Measurements from ENCODE around the gene GFPT2. TPM values are rescaled to one million over a fixed set of nuclear protein-coding genes. Genes with fewer than 3 reads are reported as not detected.

The GFPT2 gene
- total and polyA plus RNA-seq, 12 donors = 1.9 to 20.1 (median 9.3) TPM

GRCh38 chr5:180387798-180388197, 34.7 kb upstream of the GFPT2 start:
- no peaks in the 10 kb centered on the region for H3K36me3 ChIP-seq (replicated peaks in 1 of 2)
- no peaks in the 10 kb centered on the region for H3K9me3 ChIP-seq (replicated peaks in 1 of 3)
- DNase-seq = no peak
- no peaks in the 10 kb centered on the region for H3K27me3 ChIP-seq
- WGBS, 4 donors = 64 to 77% (median 69%) methylated on average over 6 of the region's 6 CpGs
- TF ChIP-seq POLR2A (IDR thresholded peaks at IDR 0.05) (no peak), CTCF (IDR thresholded peaks at IDR 0.05) (no peak)
- H3K4me1 ChIP-seq (replicated peaks in 1 of 2) = no peaks in the 10 kb centered on the region
- no peak overlapping the region for H3K27ac ChIP-seq
- no peak overlapping the region for H3K4me3 ChIP-seq
- intact Hi-C loops (cut with DNase I) = no loop called here

GRCh38 chr5:180382926-180383325, 29.8 kb upstream of the GFPT2 start:
- H3K36me3 ChIP-seq (replicated peaks in 1 of 2) = no peaks in the 10 kb centered on the region
- no peak overlapping the region for H3K27ac ChIP-seq
- no peaks in the 10 kb centered on the region for H3K9me3 ChIP-seq (replicated peaks in 1 of 3)
- no peaks in the 10 kb centered on the region for H3K27me3 ChIP-seq
- 82 to 91% (median 87%) methylated on average over 7 to 8 of the region's 8 CpGs for WGBS, 4 donors
- H3K4me1 ChIP-seq (replicated peaks in 1 of 2) = no peaks in the 10 kb centered on the region
- no peak for DNase-seq
- TF ChIP-seq POLR2A (IDR thresholded peaks at IDR 0.05) = no peak
- TF ChIP-seq CTCF (IDR thresholded peaks at IDR 0.05) = no peak
- intact Hi-C loops (cut with DNase I) = no loop called here
- no peak overlapping the region for H3K4me3 ChIP-seq

- DNase-seq = no peak
- Histone ChIP-seq H3K27ac (no peak overlapping the region), H3K4me3 (no peak overlapping the region), H3K9me3 (replicated peaks in 1 of 3) (no peaks in the 10 kb centered on the region), H3K36me3 (replicated peaks in 1 of 2) (no peaks in the 10 kb centered on the region), H3K4me1 (replicated peaks in 1 of 2) (no peaks in the 10 kb centered on the region), H3K27me3 (no peaks in the 10 kb centered on the region)
- 83 to 96% (median 91%) methylated on average over 9 to 13 of the region's 13 CpGs for WGBS, 4 donors
- intact Hi-C loops (cut with DNase I) = no loop called here
- no peak for TF ChIP-seq CTCF (IDR thresholded peaks at IDR 0.05)
- no peak for TF ChIP-seq POLR2A (IDR thresholded peaks at IDR 0.05)
Observed at GRCh38 chr5:180381851-180382480, 28.8 kb upstream of the GFPT2 start.

DNA sequence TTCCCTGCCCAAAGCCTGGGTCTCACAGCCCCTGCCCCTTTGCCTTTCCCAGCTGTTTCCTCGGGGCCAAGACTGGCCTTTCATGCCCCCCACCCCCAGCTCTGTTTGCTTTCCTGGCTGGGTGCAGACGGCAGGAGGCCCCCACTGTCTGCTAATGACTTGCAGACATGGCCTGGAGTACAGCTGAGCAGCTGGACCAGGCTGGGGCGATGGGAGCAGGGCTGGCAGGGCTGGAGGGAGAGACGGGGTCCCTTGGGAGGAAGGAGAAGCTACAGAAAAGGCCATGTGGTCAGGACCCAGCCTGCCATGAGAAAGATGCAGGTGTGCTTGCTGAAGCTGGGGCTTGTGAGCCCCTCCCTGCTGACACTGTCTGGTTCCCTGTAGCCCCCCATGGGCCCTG, 28.3 kb upstream of the GFPT2 start:
- no peaks in the 10 kb centered on the region for H3K27me3 ChIP-seq
- H3K27ac ChIP-seq = no peak overlapping the region
- H3K36me3 ChIP-seq (replicated peaks in 1 of 2) = no peaks in the 10 kb centered on the region
- 56 to 67% (median 56%) methylated on average over 3 to 4 of the region's 4 CpGs for WGBS, 4 donors
- H3K9me3 ChIP-seq (replicated peaks in 1 of 3) = no peaks in the 10 kb centered on the region
- no peak for TF ChIP-seq POLR2A (IDR thresholded peaks at IDR 0.05)
- no peak for TF ChIP-seq CTCF (IDR thresholded peaks at IDR 0.05)
- DNase-seq = no peak
- intact Hi-C loops (cut with DNase I) = no loop called here
- no peaks in the 10 kb centered on the region for H3K4me1 ChIP-seq (replicated peaks in 1 of 2)
- H3K4me3 ChIP-seq = no peak overlapping the region
